RKO (cell line): ENCODE results near the gene ATP9B.
"Not testable (repeated sequence)": the region's sequence is repeated elsewhere in the genome, so short reads cannot be mapped to it uniquely, and the experiment has no call there.

Source experiments
- DNase-seq: peaks from one replicate; pipeline ENCODE4 v3.0.0-alpha.2; 2016; ENCODE audit warnings: low spot score

ATP9B gene

DNA sequence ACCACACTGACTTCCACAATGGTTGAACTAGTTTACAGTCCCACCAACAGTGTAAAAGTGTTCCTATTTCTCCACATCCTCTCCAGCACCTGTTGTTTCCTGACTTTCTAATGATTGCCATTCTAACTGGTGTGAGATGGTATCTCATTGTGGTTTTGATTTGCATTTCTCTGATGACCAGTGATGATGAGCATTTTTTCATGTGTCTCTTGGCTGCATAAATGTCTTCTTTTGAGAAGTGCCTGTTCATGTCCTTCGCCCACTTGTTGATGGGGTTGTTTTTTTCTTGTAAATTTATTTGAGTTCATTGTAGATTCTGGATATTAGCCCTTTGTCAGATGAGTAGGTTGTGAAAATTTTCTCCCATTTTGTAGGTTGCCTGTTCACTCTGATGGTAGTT is 216.0 kb downstream of the ATP9B start:
- not testable (repeated sequence) for DNase-seq

- not testable (repeated sequence) for DNase-seq
Observed at GRCh38 chr18:79290409-79290808, 221.2 kb downstream of the ATP9B start.

DNA sequence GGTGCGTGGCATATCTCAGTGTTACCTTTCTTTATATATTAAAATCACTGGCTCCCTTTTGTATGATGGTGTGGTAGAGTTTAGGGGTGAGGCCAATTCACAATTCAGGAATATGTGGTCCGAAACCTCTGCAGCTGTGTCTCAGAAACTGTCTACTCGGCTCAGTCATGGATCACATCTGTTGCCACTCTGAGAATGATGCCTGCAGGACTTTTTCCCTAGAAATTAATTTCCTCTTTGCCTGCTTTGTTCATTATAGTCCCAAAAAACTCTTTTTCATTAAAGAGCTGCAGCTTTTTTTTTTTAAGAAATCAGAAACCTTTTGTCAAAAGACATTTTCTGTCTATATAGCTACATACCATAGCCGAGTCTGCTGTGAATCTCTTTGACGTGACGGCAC is 221.7 kb downstream of the ATP9B start:
- no peak for DNase-seq

DNA sequence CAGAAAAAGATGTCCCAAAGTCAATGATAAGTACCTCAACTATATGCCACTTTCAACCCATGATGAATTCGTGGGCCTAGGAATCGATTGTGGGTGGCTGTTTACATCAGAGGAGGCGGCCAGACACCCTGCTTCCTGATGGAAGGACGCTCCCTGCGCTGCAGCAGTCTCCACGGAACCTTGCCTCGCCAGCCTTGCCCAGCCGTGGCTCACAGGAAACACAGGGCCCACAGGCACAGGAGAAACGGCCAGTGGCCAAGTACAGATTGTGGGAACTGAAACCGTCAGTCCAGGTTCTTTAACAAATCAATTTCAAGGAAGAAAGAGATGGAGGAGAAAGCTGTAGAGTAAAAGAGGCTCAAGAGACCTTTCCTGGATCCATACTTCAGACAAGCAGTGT is 225.0 kb downstream of the ATP9B start:
- DNase-seq = no peak

- DNase-seq = no peak
Observed at GRCh38 chr18:79299272-79299671, 230.1 kb downstream of the ATP9B start.

DNA sequence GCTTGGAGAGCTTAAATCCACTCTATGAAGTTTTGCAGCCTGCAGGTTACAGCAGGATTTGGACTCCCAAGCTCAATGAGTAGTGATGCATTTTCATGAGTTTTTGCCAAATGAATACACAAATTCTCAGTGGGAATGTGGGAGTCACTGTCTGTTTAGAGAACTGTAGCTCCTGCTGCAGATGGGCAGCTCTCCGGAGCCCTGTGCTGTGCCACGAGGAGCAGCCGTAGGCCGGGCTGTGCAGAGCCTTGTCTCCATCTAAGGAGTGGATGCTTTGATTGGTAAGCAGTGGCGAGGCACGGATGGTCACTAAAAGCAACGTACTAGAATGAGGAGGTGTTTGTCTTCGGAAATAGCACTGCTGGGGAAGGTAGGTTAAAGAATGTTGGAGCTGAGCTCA is 230.5 kb downstream of the ATP9B start:
- no peak for DNase-seq

GRCh38 chr18:79300413-79300812 is 231.2 kb downstream of the ATP9B start:
- no peak for DNase-seq

GRCh38 chr18:79302120-79302519 is 232.9 kb downstream of the ATP9B start:
- DNase-seq = no peak

GRCh38 chr18:79305911-79306310 is 236.7 kb downstream of the ATP9B start:
- no peak for DNase-seq

- DNase-seq = no peak
Observed at GRCh38 chr18:79309614-79310358, 240.6 kb downstream of the ATP9B start.

GRCh38 chr18:79314838-79315388 is 245.7 kb downstream of the ATP9B start:
- DNase-seq = no peak

DNA sequence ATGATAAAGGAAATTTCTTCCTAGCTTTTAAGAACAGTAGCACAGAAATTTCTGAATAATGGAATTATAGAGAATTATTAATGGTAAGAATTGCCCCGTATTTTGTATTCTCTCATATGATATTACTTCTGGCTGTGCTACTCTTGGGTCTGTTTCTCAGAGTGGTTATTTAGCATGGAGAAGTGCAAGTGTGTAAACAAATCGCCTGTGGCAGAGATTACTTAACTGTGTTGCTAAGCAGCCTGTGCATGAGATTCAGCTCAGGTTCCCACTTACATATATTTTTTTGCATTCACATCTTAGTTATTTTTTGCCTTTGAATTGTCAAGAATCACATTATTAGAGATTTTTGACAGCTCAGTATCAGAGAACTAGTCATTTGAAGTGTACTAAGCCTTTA is 246.4 kb downstream of the ATP9B start:
- DNase-seq = no peak

- DNase-seq = peak; percentile 5
Observed at GRCh38 chr18:79317703-79318102, 248.5 kb downstream of the ATP9B start.

DNA sequence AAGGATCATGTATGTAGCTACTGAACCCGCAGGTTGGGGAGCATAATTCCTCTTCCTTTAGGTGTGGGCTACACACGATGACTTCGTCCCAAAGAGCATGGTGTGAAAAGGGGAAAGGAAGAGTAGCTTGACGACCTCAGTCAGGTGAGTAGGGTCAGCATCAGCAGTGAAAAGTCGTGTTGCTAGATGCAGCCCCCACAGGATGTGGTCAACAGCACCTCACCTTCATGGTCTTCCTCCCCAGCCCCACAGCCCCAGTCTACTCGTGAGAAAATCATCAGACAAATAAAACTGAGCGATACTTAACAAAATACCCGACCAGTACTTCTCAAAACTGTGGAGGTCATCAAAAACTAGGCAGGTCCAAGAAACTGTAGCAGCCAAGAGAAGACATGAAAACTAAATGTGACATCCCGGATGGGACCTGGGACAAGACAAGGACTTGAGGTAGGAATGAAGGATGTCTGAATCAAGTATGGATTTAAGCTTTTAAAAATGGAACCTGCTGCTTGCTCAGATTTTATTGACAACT is 249.0 kb downstream of the ATP9B start:
- DNase-seq = no peak

DNA sequence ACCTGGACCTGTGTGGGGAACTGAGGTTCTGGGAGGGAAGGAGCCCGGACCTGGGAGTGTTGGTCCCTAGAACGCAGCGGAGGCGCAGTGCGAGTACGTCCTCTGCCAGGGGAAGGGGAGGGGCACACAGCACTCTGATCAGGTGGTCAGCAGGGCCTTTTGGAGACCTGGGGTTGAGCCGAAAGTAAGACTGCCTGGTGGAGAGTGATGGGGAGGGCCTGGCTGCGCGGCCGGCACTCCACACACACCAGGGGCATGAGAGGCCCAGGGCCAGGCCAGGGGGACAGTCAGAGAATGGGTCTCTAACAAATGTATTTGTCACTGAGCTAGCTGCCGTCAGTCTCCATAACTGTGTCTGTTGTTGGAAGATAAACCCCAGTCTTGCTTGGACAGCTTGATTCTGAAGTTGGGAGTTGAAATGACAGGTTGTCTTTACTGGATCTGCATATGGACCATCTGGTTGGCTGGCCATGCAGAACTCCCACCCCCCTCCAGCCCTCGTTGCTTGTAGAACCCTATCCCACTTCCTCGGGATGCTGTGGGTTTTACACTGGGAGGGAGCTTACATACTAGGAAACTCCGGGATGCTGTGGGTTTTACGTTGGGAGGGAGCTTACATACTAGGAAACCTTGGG is 251.1 kb downstream of the ATP9B start:
- DNase-seq = no peak

DNA sequence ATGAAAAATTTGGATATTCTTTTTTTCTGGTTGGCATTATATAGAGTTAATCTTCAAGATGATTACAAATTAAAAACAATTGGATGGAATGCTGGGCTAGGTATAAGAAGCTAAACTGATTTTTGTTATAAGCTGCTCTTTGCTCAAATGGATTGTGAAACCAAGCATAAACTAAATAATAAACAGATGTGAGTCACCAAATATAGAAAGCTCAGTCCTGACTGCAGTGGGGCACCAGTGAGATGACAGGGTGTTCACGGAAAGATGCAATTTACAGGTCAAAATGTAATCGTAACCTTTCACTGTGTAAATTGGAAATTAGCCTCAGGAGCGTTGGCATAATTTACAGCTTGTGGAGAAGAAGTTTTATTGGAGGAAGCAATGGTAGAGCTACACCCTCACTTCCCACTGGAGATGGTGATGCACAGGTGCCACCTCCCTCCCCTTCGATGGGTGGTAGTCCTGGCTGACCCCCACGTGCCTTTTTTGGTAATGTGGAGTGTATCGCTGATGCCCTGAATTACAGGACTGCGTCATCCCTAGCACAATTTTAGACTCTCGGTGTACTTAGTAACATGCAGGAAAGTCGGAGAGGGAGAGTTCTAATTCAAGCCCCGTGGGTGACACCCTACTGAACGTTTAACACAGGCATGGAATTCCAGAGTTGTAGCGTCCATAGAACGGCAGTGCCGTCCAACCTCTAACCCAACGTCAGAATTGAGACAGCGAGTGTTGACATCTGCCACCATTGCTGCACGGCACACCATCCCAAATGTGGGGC is 252.6 kb downstream of the ATP9B start:
- no peak for DNase-seq

DNA sequence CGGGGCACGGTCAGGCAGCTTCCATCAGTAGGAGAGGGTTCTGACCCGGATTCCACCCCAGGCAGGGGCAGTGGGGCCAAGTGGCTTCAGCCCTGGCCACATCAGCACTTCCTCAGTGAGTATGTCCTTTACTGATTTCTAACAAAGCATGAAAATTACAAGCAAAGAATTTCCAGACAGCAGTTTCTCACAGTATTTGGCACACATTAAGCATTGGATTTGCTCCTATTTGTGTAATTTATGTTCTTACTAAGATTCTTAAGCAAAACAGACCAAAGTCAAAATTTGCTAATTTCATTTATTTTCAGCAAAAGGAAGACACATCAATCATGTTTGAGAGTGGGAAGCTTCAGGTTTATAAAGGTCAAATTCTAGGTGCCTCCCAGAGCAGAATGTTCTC is 253.2 kb downstream of the ATP9B start:
- DNase-seq = no peak

- DNase-seq = no peak
Observed at GRCh38 chr18:79323471-79323870, 254.3 kb downstream of the ATP9B start.

DNA sequence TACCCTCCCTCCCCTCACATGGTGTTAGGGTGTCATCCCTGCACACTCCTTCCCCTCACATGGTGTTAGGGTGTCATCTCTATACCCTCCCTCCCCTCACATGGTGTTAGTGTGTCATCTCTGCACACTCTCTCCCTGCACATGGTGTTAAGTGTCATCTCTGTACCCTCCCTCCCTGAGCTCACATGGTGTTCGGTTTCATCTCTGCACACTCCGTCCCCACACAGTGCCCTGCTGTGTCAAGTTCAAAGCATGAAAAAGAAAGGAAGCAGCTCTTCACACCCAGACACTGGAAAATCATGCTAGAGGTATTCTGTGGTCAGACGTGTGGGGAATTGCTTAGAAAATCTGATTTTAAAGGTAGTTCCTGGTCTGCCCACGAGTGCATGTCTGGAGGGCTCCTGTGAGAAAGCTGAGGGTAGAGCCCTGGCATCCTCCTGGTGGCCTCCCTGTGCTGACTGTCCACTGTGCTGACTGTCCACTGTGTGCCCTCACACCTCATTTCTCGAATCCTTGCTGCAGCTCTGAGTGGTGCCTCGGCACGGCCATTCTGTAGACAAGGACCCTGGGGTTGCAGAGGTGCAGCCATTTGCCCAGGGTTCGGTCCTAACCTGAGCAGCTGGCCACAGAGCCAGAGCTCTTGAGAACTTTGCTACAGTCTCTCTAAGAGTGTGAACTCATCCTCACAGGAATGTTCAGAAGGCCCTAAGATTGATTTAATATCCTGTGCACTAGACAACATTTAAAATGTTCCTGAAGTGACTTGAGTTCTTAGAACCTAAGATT is 257.4 kb downstream of the ATP9B start:
- DNase-seq = no peak

- DNase-seq = no peak
Observed at GRCh38 chr18:79327199-79327721, 258.1 kb downstream of the ATP9B start.

- not testable (repeated sequence) for DNase-seq
Observed at GRCh38 chr18:79327915-79328314, 258.7 kb downstream of the ATP9B start.
